HG02885 (cell line): ENCODE data around the gene AFF3.

Experiments
- ATAC-seq: cut with Tn5 transposase; IDR thresholded peaks from one replicate; pipeline ENCODE4 v1.9.1; 2021; ENCODE audit warnings: mild to moderate bottlenecking; ENCODE audit not compliant: unreplicated experiment, poor library complexity

AFF3 gene

GRCh38 chr2:99562516-99562915, 579.9 kb downstream of the AFF3 start:
- ATAC-seq: no peak

GRCh38 chr2:99561804-99562203, 580.6 kb downstream of the AFF3 start:
- no peak for ATAC-seq

- peak; percentile 83 for ATAC-seq
Observed at GRCh38 chr2:99559075-99559662, 583.2 kb downstream of the AFF3 start.

DNA sequence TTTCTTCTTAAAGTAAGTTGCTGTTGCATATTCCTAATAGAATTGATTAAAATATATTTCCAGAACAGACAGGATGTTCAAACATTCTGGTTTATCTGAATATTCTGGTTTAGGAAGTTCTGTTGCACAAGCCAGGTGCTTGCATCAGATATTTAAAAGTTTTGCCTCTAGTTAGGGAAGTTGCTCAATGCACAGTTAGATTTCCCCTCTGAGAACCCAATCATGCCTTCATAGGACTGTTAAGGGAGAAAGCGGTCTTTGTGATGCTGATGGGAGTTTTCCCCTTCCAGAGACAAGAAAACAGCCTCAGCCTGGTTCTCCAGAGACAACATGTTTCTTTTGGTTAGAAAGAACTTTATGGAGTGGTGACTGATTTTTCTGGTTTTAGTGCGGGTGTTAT, 587.0 kb downstream of the AFF3 start:
- no peak for ATAC-seq

- ATAC-seq: no peak
Observed at GRCh38 chr2:99554871-99555270, 587.5 kb downstream of the AFF3 start.

GRCh38 chr2:99554238-99554637, 588.2 kb downstream of the AFF3 start:
- ATAC-seq: no peak

DNA sequence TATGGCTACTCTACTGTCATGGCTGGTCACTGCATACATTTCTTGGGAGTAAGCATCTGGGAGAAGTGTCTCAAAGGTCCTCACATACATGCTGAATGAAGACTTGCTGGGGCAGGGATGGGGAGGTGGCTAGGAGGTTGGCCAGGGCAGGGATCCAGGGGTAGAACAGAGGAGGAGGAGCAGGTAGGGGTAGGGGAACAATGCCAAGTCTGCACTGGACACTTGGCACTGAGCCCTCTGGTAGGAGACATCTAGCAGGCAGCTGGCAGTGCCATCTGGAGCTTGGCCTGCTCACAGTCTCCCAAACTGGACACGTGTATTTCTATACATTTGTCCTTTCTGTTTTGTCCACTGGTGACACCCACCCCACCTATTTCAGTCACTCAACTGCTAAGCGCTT, 589.9 kb downstream of the AFF3 start:
- no peak for ATAC-seq

- no peak for ATAC-seq
Observed at GRCh38 chr2:99550368-99550767, 592.0 kb downstream of the AFF3 start.

- ATAC-seq: no peak
Observed at GRCh38 chr2:99545604-99546003, 596.8 kb downstream of the AFF3 start.

DNA sequence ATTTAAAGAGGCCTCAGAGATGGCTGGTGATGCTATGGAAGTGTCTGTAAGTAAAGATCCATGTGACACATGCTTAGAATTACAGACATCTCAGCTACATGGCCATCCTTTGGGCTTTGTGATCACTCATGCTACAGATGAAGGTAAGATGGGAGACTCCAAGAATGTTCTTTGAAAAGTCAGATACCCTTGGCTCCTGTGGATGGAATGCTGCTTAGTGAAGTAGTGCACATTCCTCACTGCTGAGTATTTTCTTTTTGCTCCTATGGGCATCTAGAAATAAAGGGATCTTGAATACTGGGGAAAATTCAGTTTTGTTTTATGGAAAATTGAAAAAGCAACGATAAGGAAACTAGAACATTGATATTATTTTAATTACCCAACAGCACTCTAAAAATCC, 597.3 kb downstream of the AFF3 start:
- ATAC-seq: no peak

GRCh38 chr2:99544608-99545007, 597.8 kb downstream of the AFF3 start:
- ATAC-seq: no peak

DNA sequence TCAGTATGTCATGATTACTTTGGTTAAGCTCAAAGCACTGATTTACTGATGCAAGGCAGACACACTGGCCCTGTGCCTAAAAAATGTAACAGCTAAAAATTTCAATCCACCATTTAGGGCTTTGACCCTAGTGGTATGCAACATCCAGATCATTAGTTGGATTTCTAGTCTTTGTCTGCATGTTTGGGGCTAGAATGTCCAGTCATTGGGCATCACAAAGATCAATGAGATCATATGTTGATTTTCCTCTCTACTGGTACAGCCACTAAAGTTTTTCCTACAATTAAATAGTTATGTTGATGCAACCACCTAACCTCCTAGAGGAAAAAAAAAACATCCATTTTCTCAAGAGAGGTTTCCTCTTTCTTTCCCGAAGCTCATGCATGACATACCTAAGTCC, 599.1 kb downstream of the AFF3 start:
- no peak for ATAC-seq

DNA sequence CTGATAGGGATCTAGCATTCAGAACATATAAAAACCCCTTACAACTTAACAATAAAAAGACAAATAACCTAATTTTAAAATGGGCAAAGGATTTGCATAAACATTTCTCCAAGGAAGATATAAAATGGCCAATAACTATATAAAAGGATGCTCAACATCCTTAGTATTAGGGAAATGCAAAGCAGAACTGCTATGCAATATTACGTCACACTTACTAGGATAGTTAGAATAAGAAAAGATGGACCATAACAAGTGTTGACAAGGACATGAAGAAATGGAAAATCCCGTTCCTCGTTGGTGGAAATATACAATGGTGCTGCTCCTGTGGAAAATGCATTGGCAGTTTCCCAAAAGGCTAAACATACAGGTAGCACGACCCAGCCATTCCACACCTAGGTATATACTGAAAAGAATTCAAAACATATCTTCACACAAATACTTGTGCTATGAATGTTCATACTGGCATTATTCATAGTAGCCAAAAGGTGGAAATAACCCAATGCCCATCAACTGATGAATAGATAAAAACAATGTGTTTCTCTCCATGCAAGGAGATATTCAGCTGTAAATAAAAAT, 604.4 kb downstream of the AFF3 start:
- ATAC-seq: no peak

DNA sequence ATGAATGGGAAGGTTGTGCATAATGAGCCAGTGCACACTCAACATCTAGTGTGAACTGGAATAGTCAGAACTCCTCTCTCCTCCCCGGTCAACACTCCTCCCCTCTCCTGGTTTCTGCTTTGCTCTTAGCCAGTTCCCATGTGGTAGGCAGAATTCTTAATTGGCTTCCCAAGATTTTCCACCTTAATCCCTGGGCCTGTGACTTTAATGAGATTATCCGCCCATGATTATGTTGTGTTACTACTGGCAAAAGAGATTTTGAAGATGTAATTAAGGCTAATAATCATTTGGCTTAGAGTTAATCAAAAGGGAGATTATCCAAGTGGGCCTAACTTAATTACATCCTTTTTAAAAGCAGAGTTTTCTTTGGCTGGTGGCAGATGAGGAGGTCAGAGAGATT, 618.3 kb downstream of the AFF3 start:
- no peak for ATAC-seq

GRCh38 chr2:99522157-99522556, 620.2 kb downstream of the AFF3 start:
- no peak for ATAC-seq

DNA sequence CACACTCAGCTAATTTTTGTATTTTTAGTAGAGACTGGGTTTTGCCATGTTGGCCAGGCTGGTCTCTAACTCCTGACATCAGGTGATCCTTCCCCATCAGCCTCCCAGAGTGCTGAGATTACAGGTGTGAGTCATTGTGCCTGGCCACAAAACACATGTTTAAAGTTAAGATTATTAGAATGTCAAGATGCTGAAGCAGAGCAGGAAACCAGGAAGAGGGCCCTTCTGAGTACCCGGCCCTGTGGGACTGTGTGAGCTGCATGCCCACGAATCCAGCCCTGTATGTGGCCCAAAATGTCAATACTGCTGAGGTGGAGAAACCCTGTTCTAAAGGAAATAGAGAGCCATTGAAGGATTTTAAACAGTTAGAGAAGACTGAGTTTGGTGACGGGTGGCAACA, 621.6 kb downstream of the AFF3 start:
- no peak for ATAC-seq

DNA sequence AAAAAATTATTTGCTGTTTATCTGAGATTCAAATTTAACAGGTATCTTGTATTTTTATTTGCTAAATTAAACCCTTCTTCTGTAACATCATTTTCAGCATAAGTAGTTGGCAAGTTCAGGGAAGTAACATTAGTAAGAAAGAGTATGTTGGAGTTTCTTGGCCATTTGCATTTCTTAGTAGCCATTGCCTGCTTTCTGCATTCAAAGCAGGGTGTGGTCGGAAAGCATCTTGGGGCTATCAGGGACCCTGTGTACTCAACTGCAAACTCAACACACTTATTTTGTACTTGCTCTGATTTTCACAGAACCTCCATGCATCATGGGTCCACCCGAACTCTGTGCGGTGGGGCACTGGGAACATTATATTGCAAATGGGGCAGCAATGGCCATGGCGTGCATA, 622.2 kb downstream of the AFF3 start:
- no peak for ATAC-seq

DNA sequence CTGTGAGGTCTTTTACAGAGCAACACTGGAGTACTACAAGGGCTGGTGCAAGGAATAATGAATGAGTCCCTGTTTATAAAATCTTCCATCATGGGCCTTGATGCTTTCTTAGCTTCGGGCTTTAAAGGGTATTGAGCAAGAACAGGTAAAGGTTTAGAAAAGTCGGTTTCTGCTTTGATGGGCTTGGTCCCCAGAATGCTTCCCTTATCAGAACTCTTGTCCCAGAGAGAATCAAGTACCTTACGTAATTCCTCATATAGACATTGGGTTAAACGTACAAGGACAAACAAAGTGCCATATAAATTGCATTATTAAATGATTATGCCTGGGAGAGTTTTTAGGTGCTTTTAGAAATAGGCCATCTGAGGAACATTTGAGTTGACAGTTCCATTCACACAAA, 628.0 kb downstream of the AFF3 start:
- no peak for ATAC-seq

DNA sequence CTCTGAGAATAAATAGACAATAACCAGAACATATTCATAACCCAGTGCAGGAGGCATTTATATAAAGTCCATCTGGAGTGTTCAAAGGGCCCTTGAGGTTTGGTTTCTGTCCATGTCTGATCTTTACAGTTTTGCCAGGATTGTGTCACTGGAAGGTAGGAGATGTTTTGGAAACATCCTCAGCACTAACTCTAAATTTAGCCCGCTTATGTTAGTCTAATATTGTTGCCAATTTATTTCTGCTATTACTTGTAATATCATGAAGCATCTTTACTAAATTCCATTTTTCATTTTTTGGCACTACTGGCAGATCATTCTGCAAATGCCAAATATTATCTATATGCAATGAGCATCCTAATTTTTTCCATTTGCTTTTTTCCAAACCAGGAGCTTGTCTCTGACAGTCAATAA, 630.2 kb downstream of the AFF3 start:
- ATAC-seq: no peak

GRCh38 chr2:99509387-99509786, 633.0 kb downstream of the AFF3 start:
- ATAC-seq: no peak

DNA sequence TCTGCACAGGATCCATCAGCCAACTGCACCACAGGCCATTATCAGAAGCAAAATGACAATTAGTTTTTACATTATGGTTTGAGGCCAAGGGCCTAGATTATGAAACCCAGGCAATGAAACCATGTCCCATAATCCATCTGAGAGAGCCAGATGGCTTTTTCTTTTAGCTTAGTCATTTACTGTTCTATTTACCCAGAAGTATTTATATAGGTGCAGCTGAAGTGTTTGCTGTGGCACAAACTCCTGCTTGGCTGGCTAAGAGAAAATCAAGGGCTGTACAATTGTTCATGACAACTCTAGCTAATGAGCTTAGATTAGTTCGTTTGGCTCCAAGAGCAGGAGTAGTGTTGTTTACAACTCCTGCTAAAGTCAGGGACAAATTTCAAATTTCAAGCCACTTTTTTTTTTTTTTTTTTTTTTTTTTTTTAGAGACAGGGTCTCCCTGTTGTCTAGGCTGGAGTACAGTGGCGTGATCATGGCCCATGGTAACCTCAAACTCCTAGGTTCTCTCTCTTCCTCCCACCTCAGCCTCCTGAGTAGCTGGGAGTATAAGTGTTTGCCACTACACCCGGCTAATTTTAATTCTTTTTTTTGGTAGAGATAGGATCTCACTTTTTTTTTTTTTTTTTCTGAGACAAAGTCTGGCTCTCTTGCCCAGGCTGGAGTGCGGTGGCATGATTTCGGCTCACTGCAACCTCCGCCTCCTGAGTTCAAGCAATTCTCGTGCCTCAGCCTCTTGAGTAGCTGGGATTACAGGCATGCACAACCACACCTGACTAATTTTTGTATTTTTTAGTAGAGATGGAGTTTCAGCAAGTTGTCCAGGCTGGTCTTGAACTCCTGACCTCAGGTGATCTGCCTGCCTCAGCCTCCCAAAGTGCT, 634.2 kb downstream of the AFF3 start:
- no peak for ATAC-seq
